ENCODE results near the gene FYB2. TPM values are rescaled to one million over a fixed set of nuclear protein-coding genes. Genes with fewer than 3 reads are reported as not detected.
A peak's percentile ranks its signal among the peaks of the same experiment; 100 is the strongest.

The FYB2 gene, protein sequence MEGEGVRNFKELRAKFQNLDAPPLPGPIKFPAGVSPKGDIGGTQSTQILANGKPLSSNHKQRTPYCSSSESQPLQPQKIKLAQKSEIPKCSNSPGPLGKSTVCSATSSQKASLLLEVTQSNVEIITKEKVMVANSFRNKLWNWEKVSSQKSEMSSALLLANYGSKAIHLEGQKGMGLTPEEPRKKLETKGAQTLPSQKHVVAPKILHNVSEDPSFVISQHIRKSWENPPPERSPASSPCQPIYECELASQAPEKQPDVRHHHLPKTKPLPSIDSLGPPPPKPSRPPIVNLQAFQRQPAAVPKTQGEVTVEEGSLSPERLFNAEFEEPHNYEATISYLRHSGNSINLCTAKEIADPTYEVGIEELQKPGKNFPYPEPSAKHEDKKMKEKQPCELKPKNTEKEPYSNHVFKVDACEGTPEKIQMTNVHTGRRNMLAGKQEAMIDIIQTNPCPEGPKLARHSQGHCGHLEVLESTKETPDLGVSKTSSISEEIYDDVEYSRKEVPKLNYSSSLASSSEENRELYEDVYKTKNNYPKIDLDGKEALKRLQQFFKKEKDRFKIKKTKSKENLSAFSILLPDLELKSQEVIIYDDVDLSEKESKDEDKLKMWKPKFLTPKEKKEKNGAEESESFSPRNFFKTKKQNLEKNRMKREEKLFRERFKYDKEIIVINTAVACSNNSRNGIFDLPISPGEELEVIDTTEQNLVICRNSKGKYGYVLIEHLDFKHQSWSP
- total RNA-seq = 0.30 TPM

DNA sequence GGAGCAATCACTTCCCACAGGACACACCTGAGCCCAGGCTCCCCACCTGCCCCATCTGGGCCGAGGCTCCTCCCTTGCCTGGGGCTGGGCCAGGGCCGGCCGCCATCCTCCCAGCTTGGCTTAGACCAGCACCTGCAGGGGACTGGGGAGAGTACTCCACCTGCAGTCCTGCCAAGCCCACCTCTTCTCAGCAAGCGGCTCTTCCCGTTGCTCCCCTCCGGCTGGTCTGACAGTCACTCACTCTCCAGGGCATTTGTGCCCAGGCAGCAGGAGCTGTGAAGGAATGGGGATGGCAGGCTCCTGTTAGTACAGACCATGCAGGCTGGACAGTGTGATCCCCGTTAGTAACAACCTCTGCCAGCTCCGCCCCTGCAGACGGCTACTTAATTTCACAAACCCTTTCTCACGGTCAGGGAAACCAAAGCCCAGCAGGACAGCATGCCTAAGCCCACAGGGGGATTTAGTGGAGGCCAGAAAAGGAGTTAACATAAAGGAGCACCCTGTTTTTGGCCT, at the start of gene FYB2:
Gene FYB2 (minus strand): TSS at position 18 of the 513 bp plus-strand sequence. CDS start 114 bp downstream, outside the sequence.
- no peak for DNase-seq

DNA sequence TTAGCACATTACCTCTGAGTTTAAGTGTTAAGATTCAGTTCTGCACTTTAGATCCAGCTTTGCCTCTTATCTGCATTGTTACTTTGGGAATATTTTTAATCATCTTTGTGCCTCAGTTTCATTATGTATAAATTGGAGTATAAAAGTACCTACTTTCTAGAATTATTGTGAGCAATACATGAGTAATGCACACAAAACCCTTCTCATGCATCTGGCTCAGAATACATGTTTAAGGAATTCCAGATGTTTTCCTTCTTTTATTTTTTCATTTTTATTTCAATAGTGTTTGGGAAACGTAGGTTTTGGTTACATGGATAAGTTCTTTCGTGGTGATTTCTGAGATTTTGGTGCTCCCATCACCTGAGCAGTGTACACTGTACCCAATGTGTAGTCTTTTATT, 49.6 kb upstream of the FYB2 start:
- peak; percentile 14 for DNase-seq

GRCh38 chr1:56867491-56867890, 48.3 kb upstream of the FYB2 start:
- no peak for DNase-seq

- DNase-seq = no peak
Observed at GRCh38 chr1:56866656-56867055, 47.5 kb upstream of the FYB2 start.

- DNase-seq = no peak
Observed at GRCh38 chr1:56864430-56864829, 45.2 kb upstream of the FYB2 start.

DNA sequence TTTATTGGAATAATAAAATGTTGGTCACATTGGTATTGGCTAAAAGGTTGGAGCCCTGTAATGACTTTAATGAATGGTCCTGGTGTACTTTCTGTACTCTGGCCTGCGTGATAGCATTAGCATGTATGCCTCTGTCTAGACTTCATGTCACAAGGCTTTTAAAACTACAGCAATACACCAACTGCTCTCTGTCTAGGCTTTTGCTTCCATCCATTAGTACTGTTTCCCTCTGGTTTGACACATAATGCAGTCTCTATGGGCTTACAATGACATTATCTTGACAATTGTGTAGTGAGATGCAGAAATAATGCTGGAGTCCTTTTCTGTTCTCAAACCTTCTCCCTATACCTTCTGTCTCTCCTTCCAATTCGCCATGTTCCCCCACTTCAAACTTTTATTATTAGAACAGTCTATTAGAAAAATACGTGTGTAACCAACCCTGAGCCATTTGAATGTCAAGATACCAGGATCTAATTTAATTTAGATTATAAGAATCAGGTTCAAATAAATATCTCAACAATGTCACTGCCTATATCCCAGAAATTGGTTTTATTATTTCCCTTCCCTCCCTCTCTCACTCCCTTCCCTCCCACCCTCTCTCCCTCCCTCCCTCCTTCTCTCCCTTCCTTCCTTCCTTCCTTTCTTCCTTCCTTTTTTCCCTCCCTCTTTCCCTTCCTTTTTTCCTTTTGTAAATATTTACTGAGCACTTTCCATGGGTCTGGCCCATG, 44.2 kb upstream of the FYB2 start:
- DNase-seq = no peak

GRCh38 chr1:56859287-56859686, 40.1 kb upstream of the FYB2 start:
- no peak for DNase-seq

DNA sequence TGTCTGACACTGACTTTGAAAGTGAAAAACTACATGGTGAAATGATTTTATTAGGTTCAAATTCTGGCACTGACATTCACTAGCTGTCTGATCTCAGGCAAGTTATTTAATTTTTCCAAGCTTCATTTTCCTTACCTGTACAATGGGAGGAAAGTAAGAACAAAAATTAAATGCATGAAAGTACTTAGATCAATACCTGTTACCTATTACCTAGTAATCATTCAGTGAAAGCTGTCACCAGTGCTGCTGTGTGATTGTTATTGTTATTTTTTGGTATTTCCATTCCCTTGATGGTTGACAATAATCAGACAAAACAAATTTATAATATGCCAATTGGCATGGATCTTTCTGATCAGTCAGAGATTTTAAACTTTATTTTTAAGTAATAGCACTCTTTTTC, 37.0 kb upstream of the FYB2 start:
- no peak for DNase-seq

DNA sequence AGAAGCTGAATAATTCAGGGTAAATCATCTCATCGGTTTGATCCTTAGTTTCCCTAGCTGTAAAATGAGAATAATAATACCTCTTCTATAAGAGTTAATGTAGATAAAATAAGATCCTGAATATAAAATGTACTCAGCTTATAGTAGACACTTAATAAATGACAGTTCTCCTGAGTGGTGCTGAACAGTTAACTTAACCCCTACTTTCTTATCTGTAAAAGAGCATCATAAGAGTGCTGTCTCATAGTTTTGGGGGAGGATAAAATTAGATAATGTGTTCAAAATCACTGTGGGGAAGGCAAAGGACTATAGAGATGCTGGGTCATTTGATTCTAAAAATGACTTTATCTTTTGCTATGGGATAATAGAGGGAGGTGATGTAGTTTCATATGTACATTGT, 36.0 kb upstream of the FYB2 start:
- no peak for DNase-seq

GRCh38 chr1:56854521-56855099, 35.4 kb upstream of the FYB2 start, which contains the start of gene C8A:
Gene C8A, plus strand, starts transcription at chr1:56854797. Its CDS starts 105 bp downstream, at chr1:56854902.
- DNase-seq = no peak

DNA sequence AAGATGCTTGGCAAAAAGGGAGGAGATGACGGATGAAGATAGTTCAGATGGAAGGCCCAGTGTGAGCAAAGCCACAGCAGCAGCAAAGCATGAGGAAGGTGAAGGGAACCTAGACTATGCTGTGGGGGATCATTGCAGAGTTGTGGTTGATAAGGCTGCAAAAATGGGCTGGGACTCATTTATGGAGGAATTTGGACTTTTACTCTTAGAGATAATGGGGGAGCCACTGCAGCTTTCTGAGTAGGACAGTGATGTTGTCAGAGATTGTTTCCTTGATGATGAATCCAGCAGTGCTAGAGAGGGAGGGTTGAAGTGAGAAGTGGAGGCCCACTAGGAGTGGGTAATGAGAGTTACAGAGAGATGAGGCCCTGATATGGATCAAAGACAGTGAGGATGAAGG, 33.3 kb upstream of the FYB2 start:
- no peak for DNase-seq

DNA sequence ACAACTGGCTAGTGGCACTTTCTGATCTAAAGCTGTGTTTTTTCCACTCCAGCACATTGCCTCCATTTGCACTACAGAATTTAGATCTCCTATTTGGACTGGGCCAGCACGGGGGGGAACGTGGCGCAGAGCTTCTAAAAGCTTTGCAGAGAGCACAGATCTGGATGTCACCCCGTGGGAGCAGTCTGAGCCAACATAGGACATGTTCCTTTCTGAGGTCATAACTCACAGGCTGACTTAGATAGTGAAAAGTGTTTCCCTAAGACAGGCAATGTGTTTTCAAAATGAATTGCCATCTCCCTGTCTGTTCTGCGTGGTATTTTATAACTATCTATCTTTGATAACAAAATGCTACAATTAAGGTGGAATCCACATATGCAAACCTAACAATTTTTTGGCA, 31.7 kb upstream of the FYB2 start:
- DNase-seq = no peak

GRCh38 chr1:56850411-56850810, 31.2 kb upstream of the FYB2 start:
- DNase-seq = no peak

- no peak for DNase-seq
Observed at GRCh38 chr1:56849750-56850149, 30.5 kb upstream of the FYB2 start.

GRCh38 chr1:56845343-56845742, 26.1 kb upstream of the FYB2 start:
- no peak for DNase-seq

- no peak for DNase-seq
Observed at GRCh38 chr1:56844545-56845136, 25.4 kb upstream of the FYB2 start.

- no peak for DNase-seq
Observed at GRCh38 chr1:56843544-56843943, 24.3 kb upstream of the FYB2 start.

GRCh38 chr1:56838759-56839158, 19.6 kb upstream of the FYB2 start:
- no peak for DNase-seq

DNA sequence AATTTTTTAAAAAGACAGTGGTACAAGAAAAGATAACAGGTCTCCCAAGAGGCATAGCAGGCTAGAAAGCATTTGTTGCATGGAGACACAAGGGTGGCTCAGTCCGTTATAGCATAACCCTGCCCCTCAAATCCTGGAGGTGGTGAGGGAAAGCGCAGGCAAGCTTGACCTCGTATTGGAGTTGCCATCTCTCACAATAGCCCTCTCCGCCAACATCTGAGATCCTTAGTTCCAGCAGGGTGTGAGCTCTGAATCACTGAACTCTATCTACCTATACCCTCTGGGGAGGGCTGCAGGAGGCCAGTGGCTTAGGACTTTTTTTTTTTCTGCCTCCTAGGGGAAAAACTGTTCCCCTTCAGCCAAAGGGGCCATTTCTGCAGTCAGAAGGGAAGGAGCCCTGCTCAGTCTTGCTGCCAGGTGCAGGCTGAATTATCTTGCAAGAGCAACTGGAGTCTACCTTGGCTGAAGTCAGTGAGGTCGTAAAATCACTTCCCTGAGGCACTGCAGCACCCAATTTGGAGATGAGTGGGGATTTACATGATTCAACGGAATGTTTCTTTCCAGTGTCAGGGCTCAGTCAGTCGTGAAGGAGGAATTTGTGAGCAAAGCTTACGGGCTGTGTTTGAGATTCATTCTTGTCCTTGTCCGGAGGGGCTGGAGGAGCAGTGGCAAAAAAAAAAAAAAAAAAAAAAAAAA, 18.2 kb upstream of the FYB2 start:
- no peak for DNase-seq

GRCh38 chr1:56836359-56836758, 17.2 kb upstream of the FYB2 start:
- no peak for DNase-seq

DNA sequence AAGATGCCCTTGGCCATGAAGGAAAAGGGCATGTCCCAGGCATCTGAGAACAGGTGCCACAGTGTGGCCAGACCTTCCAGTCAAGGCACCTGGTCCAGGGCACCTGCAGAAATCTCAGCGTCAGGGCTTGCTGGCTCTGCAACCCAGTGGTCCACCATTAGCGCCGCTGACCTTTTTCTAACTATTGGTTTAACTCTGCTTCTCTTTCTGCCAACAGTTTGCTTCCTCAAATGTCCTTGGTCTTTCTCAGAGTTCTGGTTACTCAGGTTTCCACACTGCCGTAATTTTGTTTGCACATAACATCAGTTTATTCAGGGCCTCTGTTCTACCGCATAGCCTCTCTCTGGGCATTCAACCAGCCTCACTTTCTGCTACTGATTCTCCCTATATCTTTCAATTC, 16.5 kb upstream of the FYB2 start:
- no peak for DNase-seq

Measured in skin of body (tissue), 2 donors.